HG02840 (cell line): Measurements from ENCODE around the gene PPP2R2D.
"Not testable (repeated sequence)": the region's sequence is repeated elsewhere in the genome, so short reads cannot be mapped to it uniquely, and the experiment has no call there.

ENCODE experiments used
- ATAC-seq: cut with Tn5 transposase; IDR thresholded peaks from one replicate; pipeline ENCODE4 v1.9.1; 2021; ENCODE audit warnings: mild to moderate bottlenecking, moderate library complexity, moderate number of reproducible peaks; ENCODE audit not compliant: unreplicated experiment, low FRiP score

PPP2R2D gene

DNA sequence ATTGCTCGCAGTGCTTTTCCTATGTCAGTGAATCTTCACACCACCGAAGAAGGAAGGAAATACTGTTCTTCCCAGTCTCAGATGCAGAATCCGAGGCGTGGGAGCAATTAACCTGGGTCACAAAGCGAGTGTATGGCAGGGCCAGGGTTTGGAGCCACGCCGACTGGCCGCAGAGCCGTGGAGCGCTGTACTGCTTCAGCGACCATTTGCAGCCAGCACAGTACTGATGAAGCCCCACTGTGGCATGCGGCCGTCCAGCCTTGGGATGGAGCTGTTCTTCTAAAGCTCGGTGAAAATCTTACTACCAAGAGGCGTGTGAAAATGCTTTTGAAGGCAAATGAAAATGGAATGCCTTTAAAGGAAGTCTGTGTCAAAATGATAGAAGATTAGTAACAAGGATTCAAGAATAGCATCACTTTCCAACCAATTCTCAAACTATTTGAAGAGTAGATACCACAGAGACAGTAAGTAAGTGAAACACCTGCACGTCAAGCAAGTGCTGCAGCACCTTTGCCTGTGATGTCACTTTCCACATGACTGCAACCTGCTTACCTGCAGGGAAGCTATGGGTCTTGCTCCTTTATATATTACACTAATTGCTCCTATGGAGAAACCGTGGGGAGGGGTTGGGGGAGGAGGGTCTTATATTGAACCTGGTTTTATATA is 4.9 kb downstream of the PPP2R2D start:
- ATAC-seq: no peak

DNA sequence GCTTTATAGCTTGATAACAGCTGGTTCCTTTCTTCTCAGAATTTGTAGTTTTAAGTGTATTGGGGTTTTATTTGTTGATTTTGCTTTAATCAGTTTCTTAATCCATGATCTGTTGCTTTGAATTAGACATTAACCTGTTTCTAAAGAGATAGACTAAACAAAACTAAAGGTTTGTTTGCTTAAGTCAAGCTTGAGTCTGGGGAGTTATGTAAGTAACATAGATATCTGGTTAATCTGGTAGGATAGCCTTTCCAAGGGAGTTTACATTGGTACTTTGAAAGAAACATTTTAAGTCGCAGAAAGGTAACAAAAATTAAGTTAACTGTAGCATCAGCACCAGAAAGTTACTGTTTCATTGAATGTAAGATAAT is 5.4 kb downstream of the PPP2R2D start:
- no peak for ATAC-seq

DNA sequence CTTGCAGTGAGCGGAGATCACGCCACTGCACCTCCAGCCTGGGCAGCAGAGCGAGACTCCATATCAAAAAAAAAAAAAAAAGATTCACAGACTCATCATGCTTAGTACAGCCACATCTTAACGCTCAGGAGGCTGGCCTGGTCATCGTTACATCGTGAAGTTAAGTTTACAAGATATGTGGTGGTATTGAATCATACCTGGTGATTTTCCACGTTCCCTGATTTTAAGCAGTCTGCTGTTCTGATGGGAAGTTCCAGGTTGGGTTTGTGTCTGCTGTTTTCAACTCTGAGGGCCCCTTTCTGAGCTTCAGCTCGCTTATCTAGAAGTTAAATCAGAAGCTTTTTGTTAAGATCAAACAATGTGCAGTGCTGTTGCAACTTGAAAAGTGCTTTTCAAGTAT is 6.9 kb downstream of the PPP2R2D start:
- no peak for ATAC-seq

DNA sequence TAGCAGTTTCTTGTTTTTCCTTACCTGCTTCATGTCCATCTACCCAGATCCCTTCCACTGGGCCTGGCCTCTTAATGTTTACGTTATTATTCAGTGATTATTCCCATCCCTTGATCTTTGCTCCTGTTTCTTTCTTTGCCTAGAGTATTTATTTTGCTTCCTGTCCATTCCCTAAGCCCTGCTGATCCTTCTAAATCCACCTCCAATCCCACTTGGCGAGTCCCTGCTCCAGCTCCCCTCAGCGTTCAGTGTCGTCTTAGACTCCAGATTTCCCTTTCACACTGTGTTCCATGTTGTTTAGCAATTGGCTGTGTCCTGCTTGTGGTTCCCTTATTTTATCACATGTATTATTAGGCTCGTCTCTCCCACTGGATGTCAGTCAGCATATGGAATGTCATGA is 7.3 kb downstream of the PPP2R2D start:
- no peak for ATAC-seq

DNA sequence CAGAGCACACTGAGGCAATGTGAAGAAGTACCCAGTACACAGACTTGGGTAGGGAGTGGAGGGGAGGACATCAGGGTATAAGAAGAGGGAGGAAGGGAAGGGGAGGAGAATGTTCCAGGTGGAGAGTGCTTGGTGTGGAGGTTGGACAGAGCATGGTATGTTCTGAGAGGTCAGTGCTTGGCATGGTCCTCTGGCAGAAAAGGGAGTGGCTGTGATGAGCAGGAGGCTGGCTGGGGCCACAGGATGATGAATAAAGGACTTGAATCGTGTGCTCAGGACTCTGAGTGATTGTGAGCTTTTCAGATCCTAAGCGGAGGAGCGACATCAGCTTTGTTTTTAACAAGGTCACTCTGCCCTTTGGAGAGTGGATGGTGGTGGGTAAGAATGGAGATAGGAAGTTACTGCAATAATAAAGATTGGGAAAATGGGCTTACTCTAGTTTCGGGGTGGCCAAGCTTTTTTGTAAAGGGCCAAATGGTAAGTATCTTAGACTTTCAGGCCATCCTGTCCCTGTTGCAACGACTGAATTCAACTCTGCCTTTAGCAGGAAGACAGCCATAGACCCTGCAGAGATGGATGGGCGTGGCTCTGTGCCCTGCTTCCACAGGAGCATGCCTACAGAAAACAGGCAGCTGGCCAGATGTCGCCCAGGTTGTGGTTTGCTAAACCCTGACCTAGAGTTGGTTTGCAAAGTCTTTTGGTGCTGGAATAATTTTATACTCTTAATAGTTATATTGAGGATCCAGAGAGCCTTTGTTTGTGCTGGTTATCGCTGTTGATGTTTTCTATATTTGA is 8.4 kb downstream of the PPP2R2D start:
- no peak for ATAC-seq

DNA sequence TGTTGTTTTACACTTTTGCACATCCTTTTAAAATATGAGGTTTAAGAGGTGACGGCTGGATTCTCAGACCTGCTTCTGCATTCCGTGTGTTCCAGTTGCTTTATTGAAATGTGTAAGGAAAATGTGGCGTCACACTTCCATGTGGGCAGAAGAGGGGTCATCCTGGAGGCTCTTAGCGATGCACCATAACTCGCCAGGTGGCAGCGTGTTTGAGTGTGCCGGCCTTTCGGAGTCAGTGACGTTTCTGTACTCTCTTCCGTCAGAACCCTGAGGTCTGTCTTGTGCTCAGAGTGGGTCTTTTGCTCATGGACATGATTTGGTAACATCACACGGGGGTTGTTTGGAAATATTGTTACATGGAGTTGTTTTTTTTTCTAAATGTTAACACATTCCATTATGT is 9.1 kb downstream of the PPP2R2D start:
- ATAC-seq: no peak

DNA sequence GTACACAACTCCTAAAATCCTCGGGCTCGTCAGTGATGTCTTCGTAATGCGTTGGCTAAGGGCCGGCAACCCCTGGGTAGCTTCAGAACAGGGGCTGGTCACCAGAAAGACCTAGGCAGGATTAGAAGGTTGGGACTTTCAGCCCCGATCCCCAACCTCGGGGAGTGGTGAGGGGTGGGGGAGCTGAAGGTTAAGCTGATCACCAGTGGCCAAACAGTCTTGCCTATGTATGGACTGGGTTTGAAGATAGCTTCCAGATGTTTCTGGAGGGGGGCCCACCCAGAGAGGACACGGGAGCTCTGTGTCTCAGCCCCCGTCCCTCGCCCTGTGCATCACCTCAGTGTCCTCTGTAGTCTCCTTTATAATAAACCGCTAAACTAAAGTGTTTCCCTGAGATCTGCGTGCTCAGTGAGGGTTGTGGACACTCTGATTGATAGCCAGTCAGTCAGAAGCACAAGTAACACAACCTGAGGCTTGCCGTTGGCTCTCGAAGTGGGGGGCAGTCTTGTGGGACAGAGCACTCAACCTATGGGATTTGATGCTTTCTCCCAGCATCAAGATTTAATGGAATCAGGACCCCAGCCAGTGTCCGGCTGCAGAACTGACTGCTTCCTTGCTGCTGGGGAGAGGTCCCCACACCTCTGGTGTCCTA is 10.0 kb downstream of the PPP2R2D start:
- ATAC-seq: no peak

DNA sequence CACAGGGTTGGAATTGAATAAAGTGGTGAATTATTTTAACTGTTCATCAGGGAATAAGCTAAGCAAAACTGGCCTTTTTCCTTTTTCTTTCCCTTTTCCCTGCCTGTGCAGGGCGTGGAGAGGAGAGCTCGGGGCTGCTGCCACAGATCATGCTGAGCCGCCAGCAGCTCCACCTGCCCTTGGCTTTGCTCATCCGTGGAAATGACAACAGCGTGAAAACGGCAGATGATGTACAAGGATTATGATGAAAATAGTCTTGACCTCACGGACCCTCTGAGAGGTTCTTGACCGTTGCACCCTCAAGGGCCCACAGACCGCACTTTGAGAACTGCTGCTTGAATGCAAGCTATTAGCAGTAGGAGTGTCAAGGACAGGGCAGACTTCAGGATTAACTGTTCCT is 10.6 kb downstream of the PPP2R2D start:
- no peak for ATAC-seq

DNA sequence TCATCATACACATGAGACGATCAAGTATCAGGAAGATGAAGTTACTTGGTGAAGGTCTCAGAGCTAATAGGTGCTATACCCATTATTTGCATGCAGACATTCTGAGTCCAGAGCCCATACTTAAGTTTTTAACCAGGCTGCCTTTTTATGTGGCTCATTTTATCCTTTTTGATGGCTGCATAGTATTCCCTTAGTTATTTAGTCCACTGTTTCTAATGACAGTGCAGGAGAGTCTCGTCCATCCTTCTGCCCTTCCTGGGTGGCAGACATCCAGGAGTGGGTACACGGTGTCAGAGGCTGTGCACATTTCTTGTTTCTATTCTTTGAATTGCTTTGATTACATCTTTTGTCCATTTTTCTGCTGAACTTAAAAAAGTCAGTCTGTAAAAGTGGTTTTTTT is 11.8 kb downstream of the PPP2R2D start:
- no peak for ATAC-seq

DNA sequence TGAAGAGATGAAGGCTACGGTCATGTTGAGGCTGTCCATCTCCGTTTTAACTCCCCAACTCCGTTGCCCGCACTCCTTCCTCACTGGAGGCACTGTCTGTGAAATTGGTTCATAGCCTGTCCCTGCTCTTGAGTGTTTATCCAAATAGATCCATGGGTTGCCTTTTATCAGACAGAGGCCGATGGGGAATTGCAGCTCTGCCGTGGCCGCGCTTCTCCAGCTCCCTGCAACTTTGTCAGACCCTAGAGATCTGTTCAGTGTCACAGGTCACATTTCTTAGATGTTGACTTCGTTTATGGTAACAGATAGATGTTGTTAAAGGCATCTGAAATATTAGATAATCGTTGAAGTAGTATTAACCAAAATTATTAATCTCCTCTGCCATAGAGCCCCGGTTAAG is 14.7 kb downstream of the PPP2R2D start:
- ATAC-seq: no peak

DNA sequence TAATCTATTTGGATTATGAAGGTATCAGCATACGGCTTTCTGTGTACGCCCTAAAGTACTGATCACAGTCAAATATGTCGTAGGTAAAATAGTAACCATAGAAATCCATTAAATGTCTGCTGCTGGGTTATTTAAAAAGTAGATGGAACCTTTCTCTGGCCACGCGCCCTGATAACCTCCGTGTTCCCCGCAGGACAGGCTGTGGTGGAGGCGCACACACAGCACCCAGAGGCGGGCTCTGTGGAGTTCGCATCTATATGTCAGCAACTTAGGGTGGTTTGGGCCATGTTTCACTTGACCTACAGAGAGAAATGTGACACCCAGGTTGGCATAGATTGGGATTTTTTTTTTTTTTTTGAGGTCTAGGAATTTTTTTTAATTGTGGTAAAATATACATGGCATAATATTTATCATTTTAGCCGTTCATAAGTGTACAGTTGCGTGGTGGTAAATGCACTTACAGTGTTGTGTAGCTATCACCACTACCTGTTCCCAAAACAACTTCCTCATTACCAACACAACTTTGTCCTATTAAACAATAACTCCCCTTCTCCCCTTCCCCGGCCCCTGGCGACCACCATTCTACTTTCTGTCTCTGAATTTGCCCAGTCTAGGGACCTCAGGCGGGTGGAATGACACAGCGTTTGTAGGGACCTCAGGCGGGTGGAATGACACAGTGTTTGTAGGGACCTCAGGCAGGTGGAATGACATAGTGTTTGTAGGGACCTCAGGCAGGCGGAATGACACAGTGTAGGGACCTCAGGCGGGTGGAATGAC is 15.4 kb downstream of the PPP2R2D start:
- no peak for ATAC-seq

DNA sequence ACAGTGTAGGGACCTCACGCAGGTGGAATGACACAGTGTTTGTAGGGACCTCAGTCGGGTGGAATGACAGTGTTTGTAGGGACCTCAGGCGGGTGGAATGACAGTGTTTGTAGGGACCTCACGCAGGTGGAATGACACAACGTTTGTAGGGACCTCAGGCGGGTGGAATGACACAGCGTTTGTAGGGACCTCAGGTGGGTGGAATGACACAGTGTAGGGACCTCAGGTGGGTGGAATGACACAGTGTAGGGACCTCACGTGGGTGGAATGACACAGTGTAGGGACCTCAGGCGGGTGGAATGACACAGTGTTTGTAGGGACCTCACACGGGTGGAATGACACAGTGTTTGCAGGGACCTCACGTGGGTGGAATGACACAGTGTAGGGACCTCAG is 16.0 kb downstream of the PPP2R2D start:
- ATAC-seq: not testable (repeated sequence)

DNA sequence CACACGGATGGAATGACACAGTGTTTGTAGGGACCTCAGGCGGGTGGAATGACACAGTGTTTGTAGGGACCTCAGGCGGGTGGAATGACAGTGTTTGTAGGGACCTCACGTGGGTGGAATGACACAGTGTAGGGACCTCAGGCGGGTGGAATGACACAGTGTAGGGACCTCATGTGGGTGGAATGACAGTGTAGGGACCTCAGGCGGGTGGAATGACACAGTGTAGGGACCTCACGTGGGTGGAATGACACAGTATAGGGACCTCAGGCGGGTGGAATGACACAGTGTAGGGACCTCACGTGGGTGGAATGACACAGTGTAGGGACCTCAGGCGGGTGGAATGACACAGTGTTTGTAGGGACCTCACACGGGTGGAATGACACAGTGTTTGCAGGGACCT is 16.7 kb downstream of the PPP2R2D start:
- ATAC-seq: not testable (repeated sequence)

DNA sequence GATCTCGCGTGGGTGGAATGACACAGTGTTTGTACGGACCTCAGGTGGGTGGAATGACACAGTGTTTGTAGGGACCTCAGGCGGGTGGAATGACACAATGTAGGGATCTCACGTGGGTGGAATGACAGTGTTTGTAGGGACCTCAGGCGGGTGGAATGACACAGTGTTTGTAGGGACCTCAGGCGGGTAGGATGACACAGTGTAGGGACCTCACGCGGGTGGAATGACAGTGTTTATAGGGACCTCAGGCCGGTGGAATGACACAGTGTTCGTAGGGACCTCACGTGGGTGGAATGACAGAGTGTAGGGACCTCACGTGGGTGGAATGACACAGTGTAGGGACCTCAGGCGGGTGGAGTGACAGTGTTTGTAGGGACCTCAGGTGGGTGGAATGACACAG is 18.7 kb downstream of the PPP2R2D start:
- not testable (repeated sequence) for ATAC-seq

DNA sequence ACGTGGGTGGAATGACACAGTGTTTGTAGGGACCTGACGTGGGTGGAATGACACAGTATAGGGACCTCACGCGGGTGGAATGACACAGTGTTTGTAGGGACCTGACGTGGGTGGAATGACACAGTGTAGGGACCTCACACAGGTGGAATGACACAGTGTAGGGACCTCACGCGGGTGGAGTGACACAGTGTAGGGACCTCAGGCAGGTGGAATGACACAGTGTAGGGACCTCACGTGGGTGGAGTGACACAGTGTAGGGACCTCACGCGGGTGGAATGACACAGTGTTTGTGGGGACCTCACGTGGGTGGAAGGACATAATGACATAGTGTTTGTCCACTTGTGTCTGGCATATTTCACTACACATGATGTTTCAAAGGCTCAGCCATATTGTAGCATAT is 19.3 kb downstream of the PPP2R2D start:
- no peak for ATAC-seq

DNA sequence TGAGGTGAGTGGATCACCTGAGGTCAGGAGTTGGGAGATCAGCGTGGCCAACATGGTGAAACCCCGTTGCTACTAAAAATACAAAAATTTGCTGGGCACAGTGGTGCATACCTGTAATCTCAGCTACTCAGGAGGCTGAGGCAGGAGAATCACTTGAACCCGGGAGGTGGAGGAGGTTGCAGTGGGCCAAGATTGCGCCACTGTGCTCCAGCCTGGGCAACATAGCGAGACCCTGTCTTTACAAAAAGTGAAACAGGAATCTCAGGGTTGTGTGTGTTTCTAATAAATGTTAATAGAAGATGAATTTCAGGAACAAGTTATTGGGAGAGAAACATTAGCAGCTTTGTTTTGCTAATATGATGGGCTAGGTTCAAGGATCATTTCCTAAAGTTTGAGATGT is 19.9 kb downstream of the PPP2R2D start:
- ATAC-seq: no peak

DNA sequence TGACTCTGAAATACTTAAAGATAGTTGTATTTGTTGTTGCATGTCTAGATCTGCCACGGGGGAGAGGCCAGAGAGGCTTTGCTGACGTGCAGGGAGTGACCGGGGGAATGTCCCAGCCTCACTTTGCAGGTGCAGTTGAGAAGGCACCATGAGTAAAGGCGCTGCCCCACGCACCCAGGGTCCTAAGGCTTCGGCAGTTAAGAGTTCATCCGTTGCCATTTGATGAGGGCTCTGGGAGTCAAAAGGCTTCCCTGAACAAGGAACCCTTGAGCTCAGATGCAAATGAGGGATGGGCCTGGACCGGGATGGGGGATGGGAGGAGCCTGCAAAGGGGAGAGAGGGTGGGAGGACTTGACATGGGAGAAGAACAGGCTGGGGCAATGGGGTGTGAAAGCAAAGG is 20.4 kb downstream of the PPP2R2D start:
- ATAC-seq: peak; percentile 56

DNA sequence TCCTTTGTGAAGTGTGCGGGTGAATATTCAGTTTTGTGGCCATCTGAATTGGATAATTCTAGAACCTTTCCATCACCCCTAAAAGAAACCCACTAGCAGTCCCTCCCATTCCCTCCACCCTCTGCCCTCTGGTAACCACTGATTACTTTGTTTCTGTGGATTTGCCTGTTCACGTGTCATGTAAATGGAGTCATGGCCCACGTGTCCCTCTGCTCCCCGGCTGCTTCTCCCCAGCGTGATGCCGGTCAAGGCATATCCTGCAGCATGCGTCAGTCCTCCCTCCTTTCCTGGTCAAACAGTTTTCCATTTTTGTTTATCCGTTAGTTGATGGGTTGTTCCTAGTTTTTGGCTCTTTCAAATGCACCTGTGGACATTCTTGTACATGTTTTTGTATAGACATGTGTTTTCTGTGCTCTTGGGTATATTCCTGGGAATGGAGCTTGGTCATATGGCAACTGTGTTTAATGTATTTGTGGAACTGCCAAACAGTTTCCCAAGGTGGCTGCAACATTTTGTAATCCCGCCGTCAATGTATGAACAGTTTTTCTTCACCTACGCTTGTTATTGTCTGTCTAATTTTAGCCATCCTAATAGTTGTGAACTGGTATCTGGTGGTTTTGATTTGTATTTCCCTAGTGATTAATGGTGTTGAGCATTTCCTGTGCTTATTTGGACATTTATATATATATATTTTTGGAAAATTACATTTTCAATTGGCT is 22.4 kb downstream of the PPP2R2D start:
- ATAC-seq: no peak

DNA sequence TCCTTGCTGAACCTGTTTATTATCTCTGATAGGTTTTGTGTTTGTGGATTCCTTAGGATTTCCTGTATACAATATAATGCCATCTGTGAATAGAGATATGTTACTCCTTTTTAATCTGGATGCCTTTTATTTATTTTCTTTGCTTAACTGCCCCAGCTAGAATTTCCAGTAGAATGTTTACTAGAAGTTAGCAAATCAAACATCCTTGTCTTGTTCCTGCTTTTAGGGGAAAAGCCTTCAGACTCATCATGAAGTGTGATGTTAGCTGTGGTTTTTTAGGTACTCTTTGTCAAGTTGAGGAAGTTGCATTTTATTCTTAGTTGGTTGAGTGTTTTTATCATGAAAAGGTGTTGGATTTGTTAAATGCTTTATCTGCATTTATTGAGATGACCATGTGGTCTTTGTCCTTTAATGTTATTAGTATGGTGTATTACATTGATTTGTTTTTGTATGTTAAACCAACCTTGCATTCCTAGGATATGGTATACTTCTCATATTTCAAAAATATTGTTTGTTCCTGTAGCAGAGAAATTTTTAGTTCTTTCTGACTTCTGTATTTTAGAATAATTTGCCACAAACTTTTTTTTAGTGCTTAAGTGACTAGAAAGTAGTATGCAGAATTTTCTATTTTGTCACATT is 24.3 kb downstream of the PPP2R2D start:
- no peak for ATAC-seq

DNA sequence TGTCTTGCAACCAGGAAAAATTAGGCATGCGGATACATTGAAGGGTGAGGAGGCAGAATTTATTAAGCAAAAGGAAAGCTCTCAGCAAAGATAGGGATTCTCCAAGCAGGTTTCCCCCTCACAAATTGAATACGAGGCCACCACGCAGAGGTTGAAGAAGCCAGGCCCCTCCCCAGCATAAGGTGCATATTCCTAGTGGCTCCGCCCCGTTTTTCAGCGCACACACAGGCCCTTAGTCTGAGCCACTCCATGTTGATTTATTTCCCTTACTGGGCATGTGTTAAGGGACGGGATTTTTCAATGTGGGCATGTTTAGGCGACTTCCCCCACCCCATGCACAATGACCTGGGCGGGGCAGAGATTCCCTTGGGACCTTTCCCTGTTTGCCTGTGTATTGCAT is 24.9 kb downstream of the PPP2R2D start:
- ATAC-seq: no peak
